ENCODE data around the gene C1QTNF8.

DNA sequence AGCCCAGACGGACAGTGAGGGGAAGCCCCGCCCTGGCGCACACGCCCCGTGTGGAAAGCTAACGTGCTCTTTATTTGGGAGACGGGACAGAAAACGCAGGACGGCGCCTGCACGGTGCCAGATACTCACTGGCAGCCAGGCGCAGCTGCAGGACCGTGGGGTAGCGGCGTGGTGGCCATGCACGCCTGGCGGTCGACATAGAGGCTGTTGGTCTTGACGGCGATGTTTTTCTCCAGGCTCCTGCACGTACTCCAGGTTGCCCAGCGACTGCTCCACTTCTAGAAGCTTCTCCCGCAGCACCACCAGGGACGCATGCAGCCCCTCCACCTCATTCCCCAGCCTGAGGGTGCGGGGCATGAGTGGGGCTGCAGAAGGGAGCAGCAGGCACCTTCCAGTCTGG lies 5.1 kb upstream of the C1QTNF8 start:
- no peak for TF ChIP-seq CTCF (IDR thresholded peaks at IDR 0.05; ENCODE audit: insufficient read depth, low read length)
- no peak for TF ChIP-seq POLR2AphosphoS5 (IDR thresholded peaks at IDR 0.05; ENCODE audit: low read depth)
- TF ChIP-seq, protein P1, sequence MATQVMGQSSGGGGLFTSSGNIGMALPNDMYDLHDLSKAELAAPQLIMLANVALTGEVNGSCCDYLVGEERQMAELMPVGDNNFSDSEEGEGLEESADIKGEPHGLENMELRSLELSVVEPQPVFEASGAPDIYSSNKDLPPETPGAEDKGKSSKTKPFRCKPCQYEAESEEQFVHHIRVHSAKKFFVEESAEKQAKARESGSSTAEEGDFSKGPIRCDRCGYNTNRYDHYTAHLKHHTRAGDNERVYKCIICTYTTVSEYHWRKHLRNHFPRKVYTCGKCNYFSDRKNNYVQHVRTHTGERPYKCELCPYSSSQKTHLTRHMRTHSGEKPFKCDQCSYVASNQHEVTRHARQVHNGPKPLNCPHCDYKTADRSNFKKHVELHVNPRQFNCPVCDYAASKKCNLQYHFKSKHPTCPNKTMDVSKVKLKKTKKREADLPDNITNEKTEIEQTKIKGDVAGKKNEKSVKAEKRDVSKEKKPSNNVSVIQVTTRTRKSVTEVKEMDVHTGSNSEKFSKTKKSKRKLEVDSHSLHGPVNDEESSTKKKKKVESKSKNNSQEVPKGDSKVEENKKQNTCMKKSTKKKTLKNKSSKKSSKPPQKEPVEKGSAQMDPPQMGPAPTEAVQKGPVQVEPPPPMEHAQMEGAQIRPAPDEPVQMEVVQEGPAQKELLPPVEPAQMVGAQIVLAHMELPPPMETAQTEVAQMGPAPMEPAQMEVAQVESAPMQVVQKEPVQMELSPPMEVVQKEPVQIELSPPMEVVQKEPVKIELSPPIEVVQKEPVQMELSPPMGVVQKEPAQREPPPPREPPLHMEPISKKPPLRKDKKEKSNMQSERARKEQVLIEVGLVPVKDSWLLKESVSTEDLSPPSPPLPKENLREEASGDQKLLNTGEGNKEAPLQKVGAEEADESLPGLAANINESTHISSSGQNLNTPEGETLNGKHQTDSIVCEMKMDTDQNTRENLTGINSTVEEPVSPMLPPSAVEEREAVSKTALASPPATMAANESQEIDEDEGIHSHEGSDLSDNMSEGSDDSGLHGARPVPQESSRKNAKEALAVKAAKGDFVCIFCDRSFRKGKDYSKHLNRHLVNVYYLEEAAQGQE (IDR thresholded peaks at IDR 0.05; ENCODE audit: insufficient replicate concordance, low read depth): no peak
